Activated T-cell treated with anti-CD3 and anti-CD28 coated beads, Interleukin-2, amount 50 U/mL, for 1 hour (primary cell): ENCODE measurements around the gene NXPH4.
A peak's percentile ranks its signal among the peaks of the same experiment; 100 is the strongest.

Experiments
- DNase-seq: peaks from one replicate; pipeline ENCODE4 v3.0.0-alpha.2; 2020

NXPH4 gene

DNA sequence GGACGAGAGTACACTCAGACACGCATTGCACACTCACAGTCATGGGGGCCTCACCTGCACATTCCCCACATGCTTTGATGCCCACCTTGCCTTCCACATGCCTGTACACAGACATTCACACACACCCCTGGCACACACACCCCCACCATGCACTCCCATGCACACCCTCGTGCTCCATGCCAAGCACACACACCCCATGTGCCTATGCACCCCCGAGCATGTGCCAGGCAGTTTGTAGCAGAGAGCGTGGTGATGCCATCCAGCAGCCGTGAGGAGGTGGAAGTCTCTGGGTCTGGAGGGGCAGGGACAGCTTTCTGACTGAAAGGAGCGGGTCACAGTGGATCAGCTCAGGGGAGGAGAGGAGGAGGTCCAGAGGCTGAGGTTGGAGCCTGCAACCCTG, 10.7 kb upstream of the NXPH4 start:
- DNase-seq: no peak

DNA sequence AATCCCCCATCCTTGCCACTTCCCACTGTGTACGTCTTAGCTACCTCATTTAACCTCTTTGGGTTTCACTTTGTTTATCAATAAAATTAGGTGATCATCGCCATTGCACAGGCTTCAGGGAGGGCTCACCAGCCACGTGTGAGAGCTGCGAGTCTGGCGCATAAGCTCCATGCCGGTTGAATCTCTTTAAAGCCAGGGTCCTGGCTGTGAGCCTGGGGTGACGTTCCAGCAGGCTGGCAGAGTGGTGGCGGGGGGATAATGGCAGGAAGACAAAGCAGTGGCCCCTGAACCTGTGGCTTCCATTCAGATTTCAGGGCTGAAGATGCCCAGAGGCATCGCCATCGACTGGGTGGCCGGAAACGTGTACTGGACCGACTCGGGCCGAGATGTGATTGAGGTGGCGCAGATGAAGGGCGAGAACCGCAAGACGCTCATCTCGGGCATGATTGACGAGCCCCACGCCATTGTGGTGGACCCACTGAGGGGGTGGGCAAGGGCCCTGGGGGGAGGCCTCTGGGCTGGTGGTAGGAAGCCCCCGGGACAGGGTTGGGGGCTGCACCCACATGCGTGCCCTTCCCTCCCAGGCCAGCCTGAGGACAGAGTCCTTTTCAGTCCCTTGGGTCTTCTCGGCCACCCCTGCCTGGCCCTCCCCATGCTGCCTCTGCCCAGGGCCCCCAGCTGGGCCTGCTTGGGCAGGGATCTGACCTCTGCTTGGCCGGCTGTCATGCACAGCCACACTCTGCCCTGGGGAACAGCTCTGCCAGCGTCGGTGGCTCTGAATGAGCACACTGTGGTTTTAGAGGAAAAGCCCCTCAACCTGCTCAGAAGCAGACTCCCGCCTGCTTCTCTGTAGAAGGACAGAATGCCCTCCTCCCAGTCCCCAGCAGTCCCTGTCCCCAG, 8.6 kb upstream of the NXPH4 start:
- DNase-seq: no peak

GRCh38 chr12:57208631-57209282, 7.8 kb upstream of the NXPH4 start:
- DNase-seq: no peak

GRCh38 chr12:57209916-57210315, 6.7 kb upstream of the NXPH4 start:
- no peak for DNase-seq

DNA sequence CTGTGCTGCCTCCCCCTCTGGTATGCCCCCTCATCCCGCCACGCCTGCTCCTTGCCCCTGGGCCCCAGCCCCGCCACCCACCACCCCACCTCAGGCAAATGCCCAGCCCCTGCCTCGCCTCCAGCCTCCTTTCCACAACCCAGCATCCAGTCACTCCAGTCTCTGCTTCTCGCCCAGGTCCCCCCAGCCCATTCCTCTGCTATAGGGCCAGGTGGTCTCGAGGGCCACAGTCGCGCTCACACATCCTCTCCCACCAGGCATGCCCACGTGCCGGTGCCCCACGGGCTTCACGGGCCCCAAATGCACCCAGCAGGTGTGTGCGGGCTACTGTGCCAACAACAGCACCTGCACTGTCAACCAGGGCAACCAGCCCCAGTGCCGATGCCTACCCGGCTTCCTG, 6.1 kb upstream of the NXPH4 start:
- no peak for DNase-seq

DNA sequence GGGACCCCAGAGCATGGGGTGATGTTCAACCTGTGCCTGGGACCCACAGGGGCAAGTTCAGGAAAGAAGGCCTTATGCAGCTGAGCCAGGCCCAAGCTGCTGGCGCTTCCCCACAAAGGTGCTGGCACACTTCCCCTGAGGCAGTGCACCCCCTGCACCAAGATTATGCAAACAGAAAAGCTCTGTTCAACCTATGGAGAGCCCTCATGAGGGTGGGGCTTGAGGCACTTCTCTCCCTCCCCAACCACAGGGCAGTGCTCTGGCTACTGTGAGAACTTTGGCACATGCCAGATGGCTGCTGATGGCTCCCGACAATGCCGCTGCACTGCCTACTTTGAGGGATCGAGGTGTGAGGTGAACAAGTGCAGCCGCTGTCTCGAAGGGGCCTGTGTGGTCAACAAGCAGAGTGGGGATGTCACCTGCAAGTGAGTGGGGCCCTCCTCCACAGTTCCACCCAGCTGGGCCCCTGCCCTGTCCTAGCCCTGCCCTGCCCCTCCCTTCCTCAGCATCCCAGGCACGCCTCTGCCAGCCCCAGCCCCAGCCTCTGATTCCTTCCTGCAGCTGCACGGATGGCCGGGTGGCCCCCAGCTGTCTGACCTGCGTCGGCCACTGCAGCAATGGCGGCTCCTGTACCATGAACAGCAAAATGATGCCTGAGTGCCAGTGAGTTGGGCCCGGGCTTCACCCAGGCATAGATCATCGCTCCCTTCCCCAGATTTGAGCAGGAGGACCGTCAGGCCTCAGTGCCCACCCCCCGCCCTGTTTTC, 5.5 kb upstream of the NXPH4 start:
- no peak for DNase-seq

GRCh38 chr12:57211791-57212700, 4.5 kb upstream of the NXPH4 start:
- no peak for DNase-seq

GRCh38 chr12:57212701-57213057, 3.9 kb upstream of the NXPH4 start:
- DNase-seq: no peak

- peak; percentile 89 for DNase-seq
These were observed 3.4 kb upstream of the NXPH4 start for GRCh38 chr12:57213058-57213715.

- DNase-seq: no peak
These were observed 2.7 kb upstream of the NXPH4 start for GRCh38 chr12:57213763-57214397.

DNA sequence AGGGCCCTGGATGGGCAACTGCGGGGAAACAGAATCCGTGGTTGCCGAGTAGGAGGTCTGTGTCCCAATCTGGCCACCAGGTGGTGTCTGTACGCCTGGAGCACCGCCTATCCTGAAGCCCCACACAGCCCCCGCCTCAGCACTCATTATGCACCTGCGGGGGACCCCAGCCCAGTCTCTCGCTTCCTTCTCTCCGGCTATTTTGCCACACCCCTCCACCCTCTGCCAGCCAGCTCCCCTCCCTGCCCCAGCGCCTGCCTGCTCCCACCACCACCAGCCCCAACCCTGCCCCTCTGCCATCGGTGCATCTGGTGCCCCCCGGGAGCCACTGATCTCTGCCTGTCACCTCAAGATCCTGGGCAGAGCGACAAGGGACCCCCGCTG, 2.2 kb upstream of the NXPH4 start:
- DNase-seq: peak; percentile 72

GRCh38 chr12:57215065-57215464, 1.5 kb upstream of the NXPH4 start:
- DNase-seq: no peak

- peak; percentile 50 for DNase-seq
These were observed 953 bp upstream of the NXPH4 start for GRCh38 chr12:57215668-57216013.

DNA sequence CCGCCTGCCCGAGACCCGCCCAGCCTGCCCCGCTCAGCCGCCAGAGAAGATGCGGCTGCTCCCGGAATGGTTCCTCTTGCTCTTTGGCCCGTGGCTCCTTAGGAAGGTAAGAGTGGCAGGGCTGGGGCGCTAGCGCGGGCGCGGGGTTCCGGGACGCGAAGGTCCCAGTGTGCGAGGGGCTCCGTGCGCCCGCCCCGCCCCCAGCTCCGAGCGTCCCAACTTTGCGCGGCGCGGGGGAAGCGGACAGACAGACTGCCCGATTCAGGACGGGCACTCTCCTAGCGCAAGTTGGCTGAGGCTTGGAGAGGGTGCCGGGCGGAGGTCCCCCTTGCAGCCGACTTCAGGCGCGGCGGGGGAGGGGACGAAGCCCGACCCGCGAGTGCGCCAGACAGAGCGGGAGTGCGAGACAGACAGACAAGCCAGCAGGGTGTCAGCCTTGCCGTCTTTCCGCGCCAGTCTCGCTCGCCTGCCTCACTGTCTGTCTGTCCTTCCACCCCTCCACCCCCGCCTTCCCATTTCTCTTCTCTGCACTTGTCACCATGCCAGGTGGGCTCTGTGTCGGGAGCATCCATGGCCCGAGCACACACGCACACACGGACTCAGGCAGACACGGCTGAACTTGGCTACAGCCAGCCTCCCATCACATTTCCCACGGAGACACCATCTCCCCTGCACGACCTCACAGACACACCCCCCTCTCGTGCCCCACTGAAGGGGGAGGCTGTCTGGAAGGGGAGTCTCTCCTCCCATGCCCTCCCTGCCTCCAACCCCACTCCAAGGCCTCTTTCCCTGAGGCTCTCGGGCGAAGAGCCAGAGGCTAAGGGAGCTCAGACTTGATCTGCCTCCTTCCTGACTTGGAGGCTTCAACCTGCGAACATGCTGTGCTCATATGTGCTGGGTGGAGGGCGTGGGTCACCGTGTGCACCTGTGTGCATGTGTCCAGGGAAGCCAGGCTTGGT, 606 bp downstream of the NXPH4 start:
- peak; percentile 57 for DNase-seq

GRCh38 chr12:57218030-57218853, 1.6 kb downstream of the NXPH4 start:
- DNase-seq: no peak

- no peak for DNase-seq
These were observed 2.8 kb downstream of the NXPH4 start for GRCh38 chr12:57219205-57219992.

- no peak for DNase-seq
These were observed 3.6 kb downstream of the NXPH4 start for GRCh38 chr12:57219993-57220754.

DNA sequence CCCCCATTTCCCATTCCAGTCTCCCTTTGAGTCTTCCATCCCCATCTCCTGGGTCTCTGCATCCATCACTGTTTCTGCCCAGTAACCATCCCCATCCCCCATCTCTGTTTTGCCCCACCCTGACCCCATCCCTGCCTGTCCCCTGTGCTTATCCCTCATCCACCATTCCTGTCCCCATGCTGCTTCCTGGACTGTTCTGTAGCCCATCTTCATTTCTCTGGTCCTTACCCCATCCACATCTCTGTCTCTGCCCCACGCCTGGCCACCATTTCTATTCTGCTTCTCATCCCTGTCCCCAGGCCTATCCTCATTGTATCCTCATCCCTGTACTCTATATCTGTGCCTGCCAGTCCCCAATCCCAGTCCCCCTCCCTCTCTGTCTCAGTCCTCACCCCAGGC, 4.2 kb downstream of the NXPH4 start:
- no peak for DNase-seq
